ENCODE measurements around the gene IFT57. TPM values are rescaled to one million over a fixed set of nuclear protein-coding genes. Genes with fewer than 3 reads are reported as not detected.

IFT57 gene
- polyA plus RNA-seq, 1 donor (not counting 4 experiments of a cell fraction or from before 2014, with no cell fraction given): 47.6 TPM

- no peaks in the 10 kb centered on the region for H3K9me3 ChIP-seq (ENCODE audit: control insufficient read depth, low read depth, low read length)
- H3K4me1 ChIP-seq (ENCODE audit: control insufficient read depth, extremely low read depth, insufficient read depth, low read length): no peaks in the 10 kb centered on the region
- no peaks in the 10 kb centered on the region for H3K27me3 ChIP-seq (ENCODE audit: control insufficient read depth, extremely low read depth, insufficient read depth, low read length)
- dilution Hi-C loops (cut with MboI; ENCODE audit: extremely low pct_ligation_motif_present, low sequenced_read_pairs): no loop called here
- no peak overlapping the region for H3K4me3 ChIP-seq (ENCODE audit: control insufficient read depth in 2 of 3, extremely low read depth in 1 of 3, insufficient read depth in 2 of 3, low read depth in 1 of 3, low read length in 3 of 3)
- no peak overlapping the region for H3K9ac ChIP-seq (ENCODE audit: control insufficient read depth, extremely low read depth, insufficient read depth, low read length)
- no peak overlapping the region for H3K4me2 ChIP-seq (ENCODE audit: control insufficient read depth, extremely low read depth, insufficient read depth, low read depth, low read length)
- H3K79me2 ChIP-seq (ENCODE audit: control insufficient read depth, insufficient read depth, low read length): no peaks in the 10 kb centered on the region
- no peaks in the 10 kb centered on the region for H4K20me1 ChIP-seq (ENCODE audit: control insufficient read depth, extremely low read depth, insufficient read depth, low read length)
- FAIRE-seq: no peak
- no peaks in the 10 kb centered on the region for H3K36me3 ChIP-seq (ENCODE audit: control insufficient read depth in 2 of 2, extremely low read depth in 1 of 2, insufficient read depth in 2 of 2, low read length in 2 of 2)
- TF ChIP-seq EZH2 (IDR thresholded peaks at IDR 0.05; ENCODE audit: low read length): no peak
- TF ChIP-seq, protein P1, sequence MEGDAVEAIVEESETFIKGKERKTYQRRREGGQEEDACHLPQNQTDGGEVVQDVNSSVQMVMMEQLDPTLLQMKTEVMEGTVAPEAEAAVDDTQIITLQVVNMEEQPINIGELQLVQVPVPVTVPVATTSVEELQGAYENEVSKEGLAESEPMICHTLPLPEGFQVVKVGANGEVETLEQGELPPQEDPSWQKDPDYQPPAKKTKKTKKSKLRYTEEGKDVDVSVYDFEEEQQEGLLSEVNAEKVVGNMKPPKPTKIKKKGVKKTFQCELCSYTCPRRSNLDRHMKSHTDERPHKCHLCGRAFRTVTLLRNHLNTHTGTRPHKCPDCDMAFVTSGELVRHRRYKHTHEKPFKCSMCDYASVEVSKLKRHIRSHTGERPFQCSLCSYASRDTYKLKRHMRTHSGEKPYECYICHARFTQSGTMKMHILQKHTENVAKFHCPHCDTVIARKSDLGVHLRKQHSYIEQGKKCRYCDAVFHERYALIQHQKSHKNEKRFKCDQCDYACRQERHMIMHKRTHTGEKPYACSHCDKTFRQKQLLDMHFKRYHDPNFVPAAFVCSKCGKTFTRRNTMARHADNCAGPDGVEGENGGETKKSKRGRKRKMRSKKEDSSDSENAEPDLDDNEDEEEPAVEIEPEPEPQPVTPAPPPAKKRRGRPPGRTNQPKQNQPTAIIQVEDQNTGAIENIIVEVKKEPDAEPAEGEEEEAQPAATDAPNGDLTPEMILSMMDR (optimal IDR thresholded peaks at IDR 0.05 in 1 of 3, IDR thresholded peaks at IDR 0.05 in 1 of 3, conservative IDR thresholded peaks at IDR 0.05 in 1 of 3; ENCODE audit: extremely low read depth in 1 of 3, insufficient read depth in 2 of 3, low read length in 3 of 3): no peak
- no peak overlapping the region for H2AFZ ChIP-seq (ENCODE audit: control insufficient read depth, low read length)
- DNase-seq (ENCODE audit: low read depth, low spot score): no peak
- H3K9me1 ChIP-seq (ENCODE audit: control insufficient read depth, extremely low read depth, insufficient read depth, low read length): no peaks in the 10 kb centered on the region
- no peak overlapping the region for H3K27ac ChIP-seq (ENCODE audit: control insufficient read depth, insufficient read depth, low read length)
Observed at GRCh38 chr3:108234387-108234957, 12.2 kb upstream of the IFT57 start.

GRCh38 chr3:108228286-108228685 is 6.1 kb upstream of the IFT57 start:
- H3K4me1 ChIP-seq (ENCODE audit: control insufficient read depth, extremely low read depth, insufficient read depth, low read length): peaks cover 7% of the 10 kb centered on the region
- no peaks in the 10 kb centered on the region for H3K9me3 ChIP-seq (ENCODE audit: control insufficient read depth, low read depth, low read length)
- no peak overlapping the region for H2AFZ ChIP-seq (ENCODE audit: control insufficient read depth, low read length)
- H3K27ac ChIP-seq (ENCODE audit: control insufficient read depth, insufficient read depth, low read length): no peak overlapping the region
- FAIRE-seq (no peak), DNase-seq (ENCODE audit: low read depth, low spot score) (no peak)
- H4K20me1 ChIP-seq (ENCODE audit: control insufficient read depth, extremely low read depth, insufficient read depth, low read length): no peaks in the 10 kb centered on the region
- H3K79me2 ChIP-seq (ENCODE audit: control insufficient read depth, insufficient read depth, low read length): no peaks in the 10 kb centered on the region
- dilution Hi-C loops (cut with MboI; ENCODE audit: extremely low pct_ligation_motif_present, low sequenced_read_pairs): no loop called here
- H3K36me3 ChIP-seq (ENCODE audit: control insufficient read depth in 2 of 2, extremely low read depth in 1 of 2, insufficient read depth in 2 of 2, low read length in 2 of 2): no peaks in the 10 kb centered on the region
- no peak overlapping the region for H3K4me2 ChIP-seq (ENCODE audit: control insufficient read depth, extremely low read depth, insufficient read depth, low read depth, low read length)
- H3K4me3 ChIP-seq (ENCODE audit: control insufficient read depth in 2 of 3, extremely low read depth in 1 of 3, insufficient read depth in 2 of 3, low read depth in 1 of 3, low read length in 3 of 3): no peak overlapping the region
- no peaks in the 10 kb centered on the region for H3K9me1 ChIP-seq (ENCODE audit: control insufficient read depth, extremely low read depth, insufficient read depth, low read length)
- TF ChIP-seq EZH2 (IDR thresholded peaks at IDR 0.05; ENCODE audit: low read length): no peak
- TF ChIP-seq, protein P1 (optimal IDR thresholded peaks at IDR 0.05 in 1 of 3, IDR thresholded peaks at IDR 0.05 in 1 of 3, conservative IDR thresholded peaks at IDR 0.05 in 1 of 3; ENCODE audit: extremely low read depth in 1 of 3, insufficient read depth in 2 of 3, low read length in 3 of 3): no peak
- H3K27me3 ChIP-seq (ENCODE audit: control insufficient read depth, extremely low read depth, insufficient read depth, low read length): no peaks in the 10 kb centered on the region
- no peak overlapping the region for H3K9ac ChIP-seq (ENCODE audit: control insufficient read depth, extremely low read depth, insufficient read depth, low read length)
